GM19025 (cell line): ENCODE data around the gene STX8.

Source experiments
- ATAC-seq: cut with Tn5 transposase; IDR thresholded peaks from one replicate; pipeline ENCODE4 v1.9.1; 2021; ENCODE audit warnings: mild to moderate bottlenecking, low read depth, moderate library complexity; ENCODE audit not compliant: unreplicated experiment

Gene STX8

GRCh38 chr17:9512323-9513168, 63.1 kb downstream of the STX8 start:
- ATAC-seq = no peak

- no peak for ATAC-seq
Observed at GRCh38 chr17:9509236-9509816, 66.3 kb downstream of the STX8 start.

- no peak for ATAC-seq
Observed at GRCh38 chr17:9499041-9499440, 76.6 kb downstream of the STX8 start.

DNA sequence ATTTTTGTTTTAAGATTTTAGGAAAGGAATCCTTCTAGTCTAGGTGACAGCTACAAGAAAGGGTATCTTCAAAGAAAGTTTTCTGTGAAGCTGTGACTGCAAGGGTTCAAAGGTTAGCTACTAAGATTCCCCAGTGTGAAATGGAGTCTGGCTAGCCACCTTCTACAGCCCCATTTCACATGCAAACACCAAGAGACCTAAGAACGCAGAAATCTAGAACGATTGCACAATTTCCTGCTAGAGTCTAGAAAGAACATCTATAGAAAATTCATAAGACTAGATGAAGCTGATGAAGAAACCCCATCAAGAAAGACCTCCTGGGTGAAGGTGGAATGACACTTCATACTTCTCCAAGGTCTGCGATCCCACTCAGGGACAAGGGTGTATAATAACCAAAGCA, 77.1 kb downstream of the STX8 start:
- ATAC-seq = no peak

GRCh38 chr17:9488556-9488955, 87.1 kb downstream of the STX8 start:
- ATAC-seq = no peak

DNA sequence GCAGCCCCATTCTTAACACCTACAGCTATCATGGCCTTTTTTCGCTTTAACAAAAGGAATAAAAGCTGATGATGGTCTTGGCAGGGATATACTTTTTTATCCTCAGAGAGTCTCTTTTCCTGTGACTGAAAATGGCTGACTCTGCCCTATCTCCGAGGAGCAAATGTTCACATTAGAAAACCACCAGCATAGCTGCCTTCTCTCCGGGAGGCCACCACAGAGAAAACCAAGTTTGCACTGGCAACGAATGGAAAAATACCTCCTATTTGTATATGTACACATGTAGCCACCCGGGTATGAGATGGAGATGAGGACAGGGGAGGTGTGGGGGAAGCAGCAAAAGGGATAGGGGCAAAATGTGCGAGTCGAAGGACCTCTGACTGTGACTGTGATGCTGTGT, 88.2 kb downstream of the STX8 start:
- ATAC-seq = no peak

DNA sequence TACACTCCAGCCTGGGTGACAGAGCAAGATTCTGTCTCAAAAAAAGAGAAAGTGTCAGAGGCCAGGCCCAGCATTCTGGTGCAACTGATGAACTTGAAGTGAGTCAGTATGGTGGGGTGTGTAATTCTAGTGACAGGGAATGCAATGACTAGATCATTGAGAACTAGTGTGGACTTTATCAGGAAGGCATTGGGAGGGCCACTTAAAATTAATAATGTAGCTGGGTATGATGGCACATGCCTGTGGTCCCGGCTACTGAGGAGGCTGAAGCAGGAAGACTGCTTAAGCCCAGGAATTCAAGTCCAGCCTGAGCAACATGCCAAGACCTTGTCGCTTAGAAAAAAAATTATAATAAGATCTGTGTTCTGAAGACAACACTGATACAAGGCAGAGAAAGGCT, 90.8 kb downstream of the STX8 start:
- ATAC-seq = no peak

GRCh38 chr17:9479964-9480363, 95.7 kb downstream of the STX8 start:
- ATAC-seq = no peak

GRCh38 chr17:9478889-9479288, 96.7 kb downstream of the STX8 start:
- no peak for ATAC-seq

DNA sequence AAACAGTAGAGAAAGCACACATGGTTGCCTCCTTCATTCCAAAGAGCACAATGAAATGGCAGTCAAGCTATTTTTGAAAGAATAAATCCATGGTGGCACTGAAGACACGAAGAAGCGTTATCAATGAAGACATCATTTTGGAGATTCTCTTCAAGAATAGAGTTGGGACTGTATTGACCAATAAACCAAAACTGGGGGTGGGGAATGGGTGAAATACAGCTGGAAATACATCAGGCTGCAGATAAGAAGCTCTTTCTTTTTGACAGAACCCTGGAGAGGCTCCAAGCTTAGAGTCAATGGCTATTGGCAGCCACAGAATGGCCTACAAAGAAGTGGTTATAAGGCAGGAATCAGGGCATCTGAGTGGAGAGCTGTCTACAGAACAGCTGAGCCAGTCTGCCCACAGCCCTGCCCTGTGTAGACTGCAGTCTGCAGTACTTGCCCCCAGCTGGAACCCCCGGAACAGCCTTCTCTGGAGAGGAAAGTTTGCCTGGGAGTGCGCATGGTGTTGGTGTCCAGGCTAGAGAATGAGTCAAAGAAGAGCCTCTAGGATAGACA, 100.4 kb downstream of the STX8 start:
- ATAC-seq = no peak

DNA sequence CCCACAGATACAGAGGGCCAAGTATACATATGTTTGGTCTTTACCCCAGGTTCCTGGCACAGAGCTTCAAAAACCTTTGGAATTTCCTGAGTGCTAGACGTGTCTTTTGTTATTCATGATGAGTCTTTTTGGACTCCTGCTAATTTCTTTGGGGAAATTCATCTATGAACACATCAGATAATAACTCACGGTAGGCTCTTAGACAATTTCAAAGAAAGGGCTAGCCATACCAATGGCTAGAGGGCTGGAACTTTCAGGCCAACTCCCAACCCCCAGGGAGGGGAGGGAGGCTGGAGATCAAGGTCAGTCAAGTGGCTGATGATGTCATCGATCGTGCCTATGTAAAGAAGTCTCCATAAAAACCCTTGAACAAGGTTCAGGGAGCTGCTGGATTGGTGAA, 101.9 kb downstream of the STX8 start:
- ATAC-seq = no peak

GRCh38 chr17:9472541-9472940, 103.1 kb downstream of the STX8 start:
- no peak for ATAC-seq

DNA sequence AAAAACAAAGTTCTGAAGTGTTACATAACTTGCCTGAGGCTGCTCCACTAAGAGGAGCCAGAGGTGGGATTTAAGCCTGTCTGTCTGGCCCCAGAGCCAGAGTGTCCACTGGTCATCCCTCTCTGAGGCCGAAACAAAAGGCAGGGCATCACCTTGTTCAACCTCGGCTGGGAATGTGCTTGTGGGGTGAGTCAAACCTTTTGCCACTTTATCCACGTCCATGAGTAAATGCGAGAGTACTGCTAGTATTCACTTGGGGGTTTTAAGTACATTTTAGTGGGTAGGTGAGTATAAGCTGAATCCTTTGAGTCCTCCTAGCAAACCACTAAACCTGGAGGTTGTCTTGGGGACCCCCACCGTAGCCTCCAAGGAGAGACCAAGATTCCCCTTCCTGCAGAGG, 103.5 kb downstream of the STX8 start:
- no peak for ATAC-seq

- no peak for ATAC-seq
Observed at GRCh38 chr17:9470171-9470570, 105.4 kb downstream of the STX8 start.

DNA sequence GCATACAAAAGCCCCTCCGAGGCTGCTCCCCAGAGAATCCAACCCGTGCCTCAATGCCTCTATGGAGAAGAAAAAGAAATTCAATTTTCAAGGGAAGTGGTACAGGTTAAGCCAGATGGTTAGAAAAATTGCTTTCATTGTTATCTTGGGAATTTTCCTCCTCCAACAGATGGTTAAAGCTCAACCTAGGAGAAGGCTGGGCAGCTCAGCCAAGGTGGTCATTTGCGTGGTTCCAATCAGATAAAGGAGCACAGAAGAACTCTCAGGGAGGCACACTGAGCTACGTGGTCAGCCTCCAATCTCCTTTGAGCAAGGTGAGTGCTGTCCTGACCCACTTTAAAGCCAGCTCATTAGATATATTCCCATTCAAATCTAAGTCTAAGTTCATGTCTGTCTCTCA, 106.7 kb downstream of the STX8 start:
- ATAC-seq = no peak

GRCh38 chr17:9468532-9468931, 107.1 kb downstream of the STX8 start:
- no peak for ATAC-seq

- no peak for ATAC-seq
Observed at GRCh38 chr17:9467518-9467917, 108.1 kb downstream of the STX8 start.

DNA sequence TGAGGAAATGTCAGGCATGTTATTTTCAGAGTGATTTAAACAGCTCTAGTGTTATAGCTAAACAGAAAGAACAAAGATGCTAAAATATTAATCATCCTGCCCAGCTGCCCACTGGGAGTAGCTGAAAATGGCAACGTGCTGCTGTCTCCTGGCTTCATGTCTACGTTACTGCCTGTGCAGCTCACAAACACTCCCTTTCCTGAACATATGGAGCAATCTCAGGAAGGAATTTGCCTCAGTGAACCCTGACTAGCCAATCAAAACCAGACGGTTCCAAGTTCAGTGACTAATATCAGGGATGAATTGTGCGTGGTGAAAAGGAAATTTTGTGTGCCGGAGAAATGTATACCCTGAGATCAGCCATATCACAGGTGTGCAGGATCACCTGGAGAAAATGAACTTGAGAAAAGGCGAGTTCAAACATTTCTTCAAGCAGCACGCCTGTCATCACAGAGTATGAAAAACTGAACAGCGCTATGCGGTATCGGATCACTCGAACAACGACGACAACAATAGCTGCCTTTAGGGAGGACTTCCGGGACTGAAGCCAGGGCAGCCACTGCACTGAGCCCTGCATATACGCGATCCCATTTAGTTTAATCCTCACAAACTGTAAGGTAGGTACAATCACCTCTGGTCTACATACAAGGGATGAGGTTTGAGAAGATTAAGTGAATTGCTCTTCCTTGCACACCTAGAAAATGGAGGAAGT, 110.3 kb downstream of the STX8 start:
- no peak for ATAC-seq

DNA sequence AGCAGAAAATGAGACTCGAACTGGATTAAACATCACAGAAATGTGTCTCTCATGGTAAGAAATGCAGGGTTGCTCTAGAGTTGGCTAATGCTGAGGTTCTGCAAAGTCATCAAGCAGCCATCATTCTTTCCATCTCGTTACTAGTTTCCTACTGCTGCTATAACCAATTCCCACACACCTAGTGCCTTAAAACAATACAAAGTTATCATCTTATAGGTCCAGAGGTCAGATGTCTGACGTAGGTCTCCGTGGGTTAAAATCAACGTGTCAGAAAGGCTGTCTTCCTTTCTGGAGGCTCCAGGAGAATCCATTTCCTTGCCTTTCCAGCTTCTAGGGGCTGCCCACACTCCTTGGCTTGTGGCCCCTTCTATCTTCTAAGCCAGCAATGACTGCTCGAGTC, 118.6 kb downstream of the STX8 start:
- no peak for ATAC-seq

DNA sequence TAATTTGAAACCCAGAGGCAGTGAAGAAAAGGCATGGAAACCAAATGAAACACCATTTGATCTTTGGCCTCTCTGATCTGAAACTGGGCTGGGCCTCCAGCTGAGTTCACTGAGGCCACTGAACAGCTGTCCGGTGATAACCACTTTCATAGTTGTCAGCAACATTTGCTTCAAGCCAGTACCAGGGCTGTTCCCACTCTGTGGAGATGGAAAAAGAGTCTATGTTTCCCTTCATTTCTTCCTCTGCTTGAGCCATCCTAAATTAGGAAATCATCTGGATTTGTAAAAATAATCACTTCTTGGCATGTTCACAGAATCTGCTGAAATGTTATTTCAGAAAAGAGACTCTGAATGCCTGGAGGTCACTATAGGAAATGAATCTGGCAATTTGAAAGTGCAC, 119.3 kb downstream of the STX8 start:
- no peak for ATAC-seq

DNA sequence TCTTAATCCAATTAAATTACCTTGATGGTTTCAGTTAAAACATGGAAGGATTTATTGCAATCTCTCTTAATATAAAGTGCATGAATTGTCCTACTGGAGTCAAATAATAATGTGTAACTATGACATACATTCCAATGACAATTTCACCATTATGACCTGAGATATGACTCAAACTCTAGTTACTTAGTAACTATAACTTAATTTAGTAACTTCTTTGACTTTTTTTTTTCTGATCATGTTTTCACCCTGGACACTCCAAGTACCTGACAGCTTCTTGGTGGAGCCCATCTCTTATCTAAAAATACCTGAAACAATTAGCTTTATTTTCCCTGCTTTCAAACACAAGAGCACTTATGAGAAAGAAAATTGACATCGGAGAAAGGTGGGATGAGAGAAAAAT, 123.7 kb downstream of the STX8 start:
- ATAC-seq = no peak
